ENCODE data around the gene HSPA12A.

The HSPA12A gene

DNA sequence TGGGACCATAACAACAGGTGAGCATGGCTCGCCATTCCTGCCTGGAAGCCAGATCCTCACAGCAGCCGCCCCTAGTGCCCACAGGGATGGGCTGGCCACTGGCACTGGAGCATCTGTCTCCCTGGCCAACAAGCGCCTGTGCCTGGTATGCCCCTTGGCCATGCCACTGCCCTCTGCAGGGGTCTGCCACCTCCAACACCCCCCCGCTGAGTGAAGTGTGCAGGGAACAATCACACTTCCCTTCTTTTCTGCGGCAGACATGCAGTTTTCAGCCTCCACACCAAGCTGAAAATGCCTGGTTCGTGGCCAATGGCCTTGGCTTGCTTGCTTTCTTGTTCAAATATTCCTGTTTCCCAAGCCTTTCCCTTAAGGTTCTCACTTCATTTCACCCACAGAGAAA, 50.7 kb downstream of the HSPA12A start:
- no peak for DNase-seq (ENCODE audit: low spot score)

DNA sequence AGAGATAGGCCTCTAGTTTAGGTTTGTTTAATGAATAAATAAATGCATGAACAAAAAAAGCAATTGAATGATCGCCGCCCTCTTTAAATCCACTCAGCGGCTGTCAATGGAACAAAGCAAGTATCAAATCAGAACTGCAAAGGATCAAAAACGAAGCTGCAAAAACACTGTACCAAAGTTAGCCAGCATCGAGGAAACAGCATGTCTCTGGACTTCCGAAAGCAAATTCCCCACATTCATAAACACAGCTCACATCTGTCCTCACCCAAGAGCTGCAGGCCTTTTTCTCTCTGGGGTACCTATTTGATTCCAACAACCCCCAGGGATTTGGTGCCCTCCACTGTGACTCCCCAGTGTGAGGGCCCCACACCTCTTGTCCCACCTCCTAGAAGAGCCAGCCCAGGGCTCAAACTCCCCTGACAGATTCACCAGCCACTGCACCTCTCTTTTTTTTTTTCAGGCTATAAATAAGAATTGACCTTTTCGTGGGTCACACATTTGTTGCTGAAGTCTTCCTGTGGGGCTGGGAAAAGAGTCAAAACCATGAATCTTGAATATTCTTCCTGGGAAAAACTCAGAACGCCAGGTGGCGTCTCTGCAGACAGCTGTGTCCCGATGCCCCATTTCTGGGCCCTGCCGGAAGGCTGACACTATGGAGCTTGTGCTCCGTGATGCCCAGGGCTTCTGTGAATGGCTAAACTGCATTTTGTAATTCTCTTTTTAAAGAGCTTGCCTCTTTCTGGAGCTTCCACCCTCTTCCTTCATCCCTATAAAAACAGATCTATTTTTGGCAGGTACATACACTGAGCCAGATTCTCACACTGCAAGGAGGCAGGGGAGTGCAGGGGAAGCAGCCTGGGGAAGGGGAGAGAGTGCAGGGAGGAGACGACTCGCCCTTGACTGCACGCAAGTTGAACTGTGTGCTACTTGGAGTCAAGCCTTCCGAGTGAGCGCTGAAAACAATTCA, 51.7 kb downstream of the HSPA12A start:
- DNase-seq (ENCODE audit: low spot score) = peak; percentile 61

DNA sequence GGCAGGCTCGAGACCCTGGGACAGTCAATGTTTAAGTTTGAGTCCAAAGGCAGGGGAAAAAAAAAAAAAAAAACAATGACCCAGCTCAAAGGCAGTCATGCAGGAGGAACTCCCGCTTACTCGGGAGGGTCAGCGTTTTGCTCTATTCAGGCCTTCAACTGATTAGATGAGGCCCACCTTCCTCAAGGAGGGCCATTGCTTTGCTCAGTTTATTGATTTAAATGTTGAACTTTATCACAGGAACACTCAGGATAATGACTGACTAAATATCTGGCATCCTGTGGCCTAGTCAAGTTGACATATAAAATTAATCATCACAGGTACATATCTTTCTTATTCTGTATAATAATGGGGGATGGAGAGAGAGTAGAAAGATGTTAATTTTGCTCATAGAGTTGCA, 52.6 kb downstream of the HSPA12A start:
- DNase-seq (ENCODE audit: low spot score) = no peak

DNA sequence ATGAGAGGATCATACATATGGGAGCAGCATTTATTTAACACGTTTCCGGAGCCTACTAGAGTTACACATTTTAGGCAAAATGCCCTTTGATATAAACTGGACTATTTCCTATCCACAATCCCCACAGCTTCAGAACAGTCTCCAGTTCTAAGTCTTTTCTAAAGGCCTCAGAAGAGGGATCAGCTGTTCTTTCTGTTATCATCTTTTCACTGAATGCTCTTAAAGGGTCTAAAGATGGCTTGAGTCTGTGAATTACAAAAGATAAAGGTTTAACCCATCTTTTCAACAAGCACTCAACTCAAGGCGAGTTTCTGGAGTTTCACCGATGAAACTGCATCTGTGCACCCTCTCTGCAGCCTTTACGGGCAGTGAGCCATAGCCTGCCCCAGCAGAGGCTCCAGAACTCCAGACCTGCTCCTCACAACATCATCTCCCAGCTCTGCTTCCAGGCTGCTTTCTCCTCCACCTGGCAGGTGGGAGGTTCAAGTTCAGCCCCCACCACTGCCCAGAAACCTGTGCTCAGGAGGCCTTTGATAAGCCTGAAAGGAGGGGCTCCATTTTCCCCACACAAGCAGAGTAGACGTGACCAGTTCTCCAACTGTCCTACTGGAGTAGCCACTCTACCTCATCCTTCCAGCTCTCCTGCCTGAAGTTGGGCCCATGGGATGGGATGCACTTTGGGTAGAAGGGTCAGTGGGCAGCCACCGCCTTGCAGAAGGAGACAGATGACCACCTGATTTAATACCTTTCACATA, 53.4 kb downstream of the HSPA12A start:
- DNase-seq (ENCODE audit: low spot score) = no peak

DNA sequence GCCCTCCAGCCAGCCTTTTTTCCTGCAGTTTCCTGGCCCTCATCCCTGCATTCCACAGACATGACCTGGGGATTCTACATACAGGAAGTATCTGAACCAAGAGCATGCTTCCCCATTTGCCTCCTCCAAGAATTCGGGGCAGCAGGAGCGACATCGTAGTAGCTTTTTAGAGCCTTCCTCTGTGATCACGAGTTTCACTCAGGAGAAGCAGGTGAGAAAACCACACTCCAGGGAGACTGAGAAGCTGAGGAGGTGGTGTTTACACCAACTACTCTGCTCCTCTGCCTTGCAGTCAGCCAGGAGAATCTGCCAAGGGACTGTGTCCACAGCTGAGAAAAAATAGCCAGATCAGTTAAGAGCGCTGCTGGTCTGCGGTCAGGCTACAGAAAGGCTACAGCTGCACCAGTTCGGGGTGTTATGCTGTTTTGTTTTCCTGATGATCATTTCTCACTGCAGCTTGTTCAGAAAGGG, 54.1 kb downstream of the HSPA12A start:
- DNase-seq (ENCODE audit: low spot score) = peak; percentile 45

DNA sequence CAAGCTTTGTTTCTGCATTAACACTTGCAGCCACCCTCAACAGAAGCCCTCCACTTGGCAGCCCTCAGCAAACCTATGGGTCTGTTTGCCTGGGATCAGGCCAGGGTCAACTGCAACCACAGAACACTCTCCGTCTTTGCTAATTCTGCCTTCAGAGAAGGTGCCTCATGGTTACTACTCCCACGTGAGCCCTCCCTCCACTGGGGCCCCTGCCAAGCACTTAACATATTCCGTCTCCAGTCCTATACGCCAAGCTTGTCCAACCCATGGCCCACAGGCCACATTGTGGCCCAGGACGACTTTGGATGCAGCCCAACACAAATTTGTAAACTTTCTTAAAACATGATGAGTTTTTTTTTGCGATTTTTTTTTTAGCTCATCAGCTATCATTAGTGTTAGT, 54.7 kb downstream of the HSPA12A start:
- DNase-seq (ENCODE audit: low spot score) = no peak

DNA sequence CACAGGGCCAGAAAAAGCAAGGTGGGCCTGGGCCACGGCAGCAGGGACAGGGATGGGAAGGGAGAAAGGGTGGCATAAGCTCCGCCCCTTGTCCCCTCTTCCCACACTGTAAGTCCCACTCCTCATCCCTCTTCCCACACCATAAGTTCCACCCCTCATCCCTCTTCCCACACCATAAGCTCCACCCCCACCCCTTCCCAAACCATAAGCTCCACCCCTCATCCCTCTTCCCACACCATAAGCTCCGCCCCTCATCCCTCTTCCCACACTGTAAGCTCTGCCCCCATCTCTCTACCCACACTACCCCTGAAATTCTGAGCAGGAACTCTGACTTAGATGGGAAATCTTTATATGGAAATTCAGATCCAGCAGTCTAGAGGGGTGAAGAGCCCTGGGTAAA, 55.7 kb downstream of the HSPA12A start:
- no peak for DNase-seq (ENCODE audit: low spot score)

DNA sequence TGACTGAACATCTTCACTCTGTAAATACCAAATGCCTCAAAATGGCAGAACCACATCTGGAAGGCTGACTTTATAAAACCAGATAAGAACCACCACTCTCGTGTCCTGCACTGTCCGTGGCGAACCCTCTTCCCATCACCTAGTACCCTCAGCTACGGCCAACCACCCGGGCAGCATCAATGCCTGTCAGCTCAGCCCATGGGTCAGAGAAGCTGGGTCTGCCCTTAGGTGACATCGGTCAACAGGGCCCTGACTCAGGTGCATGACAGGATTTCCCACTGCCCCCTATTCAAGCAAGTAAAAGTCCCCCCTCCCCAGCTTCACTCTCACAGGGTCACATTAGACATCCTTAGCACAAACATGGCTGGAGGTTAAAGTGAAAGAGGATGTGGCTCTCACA, 56.6 kb downstream of the HSPA12A start:
- DNase-seq (ENCODE audit: low spot score) = no peak

DNA sequence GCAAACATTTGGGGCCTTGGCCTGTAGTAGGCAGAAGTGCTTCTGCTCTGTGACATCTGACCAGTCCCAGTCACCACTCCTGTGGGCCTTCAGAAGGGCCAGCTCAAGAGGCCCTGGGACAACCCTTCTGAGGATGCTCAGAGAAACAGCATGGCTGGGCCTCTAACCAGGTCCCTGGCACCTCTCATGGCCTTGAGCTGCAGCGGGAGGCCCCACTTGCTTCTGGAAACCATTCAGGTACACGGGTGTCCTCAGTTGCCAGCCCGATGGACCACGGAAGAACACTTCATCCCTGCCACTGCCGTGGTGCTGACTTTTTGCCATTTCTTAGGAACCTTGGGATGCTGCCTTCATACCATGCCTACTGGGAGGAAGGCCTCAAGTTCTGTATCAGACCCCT, 57.6 kb downstream of the HSPA12A start:
- DNase-seq (ENCODE audit: low spot score) = no peak

DNA sequence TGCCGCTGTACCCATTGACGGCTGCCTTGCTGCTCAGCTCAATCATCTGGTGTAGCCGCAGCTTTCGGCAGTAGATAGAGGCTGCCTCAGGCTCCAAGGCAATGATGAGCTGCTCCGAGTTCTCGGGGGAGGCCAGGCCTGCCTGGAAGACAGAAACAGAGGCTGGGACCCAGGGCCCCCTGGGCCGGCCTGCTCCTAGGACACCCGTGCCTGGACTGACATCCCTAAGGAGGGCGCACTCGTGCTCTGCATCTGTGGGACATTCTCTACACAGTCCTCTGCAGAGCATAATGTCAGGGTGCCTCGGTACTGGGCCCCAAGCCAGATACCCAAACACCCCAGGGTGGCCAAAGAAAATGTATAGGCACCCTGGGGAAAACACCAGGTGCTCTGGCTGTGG, 58.5 kb downstream of the HSPA12A start:
- no peak for DNase-seq (ENCODE audit: low spot score)

DNA sequence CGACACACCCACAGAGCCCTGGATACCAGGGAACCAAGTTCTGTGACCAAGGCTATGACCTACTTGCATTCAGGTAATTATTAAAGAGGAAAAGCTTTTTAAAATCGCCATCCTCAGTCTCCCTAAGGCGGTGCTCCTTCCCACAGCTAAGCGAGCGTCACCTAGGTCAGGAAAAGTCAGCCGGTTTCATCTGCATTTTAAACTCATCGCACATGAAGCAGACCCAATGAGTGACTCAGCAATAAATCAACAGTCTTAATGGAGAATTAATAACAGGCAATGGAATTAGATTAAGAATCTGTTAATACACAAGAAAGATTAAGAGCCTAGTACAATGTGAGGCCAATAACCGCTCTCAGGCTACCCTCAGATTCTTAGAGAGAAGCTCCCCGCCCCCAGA, 59.2 kb downstream of the HSPA12A start:
- no peak for DNase-seq (ENCODE audit: low spot score)

DNA sequence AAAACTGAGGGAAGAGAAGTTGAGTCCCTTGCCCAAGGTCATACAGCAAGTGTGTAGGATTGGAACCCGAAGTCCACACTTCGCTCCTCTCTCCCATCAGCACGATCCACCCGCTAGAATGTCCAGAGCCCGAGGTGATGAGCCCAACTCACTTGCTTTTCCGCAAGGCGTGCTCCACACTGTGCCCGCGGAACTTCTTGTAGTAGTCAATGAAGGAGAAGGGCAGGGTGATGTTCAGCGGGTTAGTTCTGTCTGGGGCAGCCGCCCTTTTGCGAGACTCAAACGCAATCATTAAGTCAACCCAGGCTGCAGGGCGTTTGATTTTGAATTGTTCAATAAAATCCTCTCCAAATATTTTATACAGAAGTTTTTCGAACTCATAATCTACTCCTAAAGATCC, 63.0 kb downstream of the HSPA12A start:
- DNase-seq (ENCODE audit: low spot score) = no peak

DNA sequence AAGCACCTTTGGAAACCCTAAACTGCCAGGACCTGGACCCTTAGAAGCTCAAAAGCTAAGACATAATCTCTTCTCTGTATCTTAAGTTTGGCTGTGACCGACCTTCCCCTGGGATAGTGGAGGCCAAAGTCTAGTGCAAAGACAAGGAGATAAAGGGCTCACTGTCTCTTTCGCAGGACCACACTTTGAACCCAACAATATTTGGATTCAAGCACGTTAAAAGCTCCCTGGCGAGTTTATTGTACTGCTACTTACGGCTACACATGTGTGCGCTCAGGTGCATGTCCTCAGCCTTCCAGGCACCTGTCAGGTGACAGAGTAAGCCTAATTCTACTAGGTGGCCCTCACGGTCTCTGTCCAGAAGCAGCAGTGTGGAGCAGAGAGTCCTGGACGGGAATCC, 65.7 kb downstream of the HSPA12A start:
- no peak for DNase-seq (ENCODE audit: low spot score)

DNA sequence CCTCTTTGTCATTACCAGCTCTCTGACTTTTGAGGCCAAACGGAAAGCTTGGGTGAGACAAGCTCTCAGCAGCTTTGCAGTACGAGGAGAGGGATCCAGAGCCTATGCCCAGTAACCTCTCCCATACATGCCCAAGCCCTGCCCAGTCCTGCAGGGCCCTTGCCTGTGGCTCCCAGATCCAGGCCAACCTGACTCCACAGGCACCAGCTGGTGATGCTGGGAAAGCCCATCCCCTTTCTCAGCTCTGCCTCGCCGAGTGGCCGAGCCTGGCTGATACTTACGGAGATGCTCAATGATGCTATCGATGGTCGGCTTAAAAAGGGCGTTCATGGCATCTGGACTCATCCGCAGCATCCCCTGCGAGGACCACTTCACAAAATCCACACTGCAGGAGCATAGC, 66.2 kb downstream of the HSPA12A start:
- no peak for DNase-seq (ENCODE audit: low spot score)

DNA sequence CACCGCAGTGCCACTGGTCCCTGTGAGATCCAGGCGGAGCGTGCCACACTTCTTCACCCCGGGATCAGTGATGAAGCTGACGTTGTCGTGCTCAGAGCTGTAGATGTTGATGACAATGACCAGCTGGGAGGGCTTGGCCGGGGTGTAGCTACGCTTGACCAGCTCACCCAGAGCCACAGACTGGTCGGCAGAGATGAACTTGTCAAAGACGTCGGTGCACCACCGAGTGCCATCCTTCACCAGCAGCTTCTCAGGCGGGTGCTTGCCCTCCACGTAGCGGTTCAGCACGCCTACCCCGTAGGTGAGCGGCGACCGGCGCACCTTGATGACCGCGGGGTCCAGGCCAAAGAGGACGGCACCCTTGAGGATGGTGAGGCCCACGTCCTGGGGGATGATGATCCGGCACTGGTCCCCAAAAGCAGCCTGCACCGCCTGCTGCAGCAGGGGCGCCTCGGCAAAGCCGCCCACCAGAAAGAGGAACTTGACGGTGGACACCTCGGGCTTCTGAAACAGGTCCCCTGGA, 67.4 kb downstream of the HSPA12A start:
- DNase-seq (ENCODE audit: low spot score) = no peak

DNA sequence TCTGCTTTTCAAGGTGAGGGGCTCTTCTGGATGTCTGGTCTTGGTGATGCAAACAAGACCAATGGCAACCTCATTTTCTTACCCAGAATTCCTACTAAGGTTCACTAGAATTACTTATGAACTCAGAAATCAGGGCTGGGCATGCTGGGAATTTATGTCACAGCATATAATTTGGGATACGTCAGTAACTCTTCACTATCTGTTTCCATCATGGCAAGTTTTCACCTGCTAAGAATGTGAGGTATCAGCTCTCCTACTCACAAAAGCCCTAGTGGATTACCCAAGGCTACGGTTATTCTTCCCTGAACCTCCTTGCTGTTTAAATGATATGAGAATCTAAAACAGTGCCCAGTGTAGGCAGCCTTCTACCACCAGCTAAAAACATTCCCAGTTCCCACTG, 68.5 kb downstream of the HSPA12A start:
- DNase-seq (ENCODE audit: low spot score) = no peak

DNA sequence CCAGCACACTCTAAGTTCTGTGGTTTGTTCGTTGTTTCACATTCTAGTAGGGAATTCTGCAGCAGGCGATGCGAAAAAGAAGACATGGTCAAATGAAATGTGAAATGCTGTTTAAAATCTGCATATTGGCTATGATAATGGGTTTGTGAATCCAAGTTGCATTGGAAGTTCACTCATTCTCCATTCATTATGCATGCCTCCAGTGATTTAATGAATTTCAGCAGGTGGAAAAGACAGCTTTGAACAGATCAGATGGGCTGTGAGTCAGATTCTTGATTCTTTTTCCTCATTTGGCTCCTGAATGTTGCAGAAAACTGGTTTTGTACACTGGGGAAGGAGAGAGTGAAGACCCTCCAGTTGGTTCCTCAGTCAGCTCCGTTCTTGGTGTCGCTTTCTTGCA, 69.5 kb downstream of the HSPA12A start:
- DNase-seq (ENCODE audit: low spot score) = peak; percentile 31

DNA sequence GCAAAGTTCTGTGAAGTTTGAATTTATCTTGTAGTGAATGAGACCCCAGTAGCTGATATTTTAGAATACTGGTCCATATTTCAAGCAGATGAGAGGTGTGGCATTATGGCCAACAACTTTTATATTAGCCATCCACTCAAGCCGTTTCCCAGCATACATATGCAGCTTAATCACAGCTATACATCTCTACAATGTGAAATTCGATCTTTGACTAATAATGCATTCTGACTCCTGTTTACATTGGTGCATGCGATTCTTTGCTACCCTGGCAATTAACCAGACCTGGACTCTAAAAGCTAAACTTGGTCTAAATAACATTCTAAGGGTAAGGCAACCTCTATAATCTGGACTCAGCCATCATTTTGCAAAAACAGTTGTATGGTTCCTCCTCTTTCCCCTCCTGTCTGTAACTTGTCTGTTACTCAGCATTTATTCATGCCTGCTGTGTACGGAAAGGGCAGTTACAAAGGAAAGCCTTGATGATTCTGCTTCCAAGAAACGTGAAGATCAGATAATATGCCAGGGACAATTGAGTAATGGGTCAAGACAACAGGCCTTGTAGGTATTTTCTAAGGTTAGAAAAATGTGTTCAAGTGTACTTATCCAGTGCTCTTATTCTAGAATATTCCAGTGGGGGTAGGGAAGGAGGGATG, 71.0 kb downstream of the HSPA12A start:
- no peak for DNase-seq (ENCODE audit: low spot score)

DNA sequence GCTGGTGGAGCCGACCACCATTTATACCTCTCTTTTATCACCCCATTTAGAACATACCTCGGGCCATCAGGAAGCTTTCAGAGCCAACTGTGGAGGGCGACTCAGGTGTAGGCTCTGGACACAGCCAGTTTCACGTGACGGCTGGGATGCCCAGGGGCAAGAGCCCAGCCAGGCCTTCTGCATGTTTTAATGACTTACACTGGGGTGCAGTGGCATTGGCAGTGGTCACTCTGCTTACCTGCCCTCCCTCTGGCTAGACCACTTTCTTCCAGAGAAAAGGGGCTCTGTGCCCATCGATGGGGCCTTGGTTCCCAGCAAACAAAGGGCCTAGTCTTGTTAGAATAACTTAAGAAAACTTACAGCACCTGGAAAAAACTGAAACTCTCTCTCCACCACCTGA, 71.7 kb downstream of the HSPA12A start:
- DNase-seq (ENCODE audit: low spot score) = no peak

DNA sequence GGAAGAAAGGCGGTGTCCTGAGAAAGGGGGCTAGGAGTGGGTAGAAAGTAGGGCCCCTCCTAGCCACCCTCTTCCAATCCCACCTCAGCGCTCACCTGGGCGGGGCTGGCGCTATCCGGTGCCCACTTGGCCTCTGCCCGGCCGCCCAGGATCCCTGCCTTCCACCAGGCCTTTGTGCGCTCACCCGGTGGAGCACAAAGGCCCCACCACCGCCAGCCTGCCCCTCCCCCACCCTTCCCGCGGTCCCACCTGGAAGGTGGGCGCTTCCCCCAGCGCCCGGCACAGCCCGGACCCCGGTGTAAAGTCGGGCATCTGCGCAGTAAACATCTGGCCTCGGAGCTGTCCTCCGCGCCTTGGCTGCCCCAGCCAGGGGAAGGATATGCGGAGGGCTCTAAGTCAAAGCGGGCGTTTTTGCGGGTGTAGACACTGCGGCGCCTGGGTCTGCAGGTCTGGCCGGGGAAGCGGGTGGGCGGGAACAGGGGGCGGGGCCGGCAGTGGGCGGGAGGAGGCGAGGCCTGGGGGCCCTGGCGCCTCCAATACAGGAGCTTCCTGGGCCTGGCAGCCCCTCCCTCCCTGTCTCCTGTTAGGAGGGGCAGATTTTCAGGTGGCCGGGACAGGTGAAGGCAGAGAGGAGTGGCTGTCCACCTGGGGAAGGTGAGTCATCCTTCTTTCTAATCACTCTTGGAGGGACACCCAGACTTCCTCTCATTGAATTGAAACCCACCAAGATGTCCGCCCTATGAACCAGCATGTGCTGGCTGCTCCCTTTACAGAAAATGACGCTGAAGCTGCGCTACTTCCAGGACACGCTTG, 72.3 kb downstream of the HSPA12A start:
- DNase-seq (ENCODE audit: low spot score) = no peak

DNA sequence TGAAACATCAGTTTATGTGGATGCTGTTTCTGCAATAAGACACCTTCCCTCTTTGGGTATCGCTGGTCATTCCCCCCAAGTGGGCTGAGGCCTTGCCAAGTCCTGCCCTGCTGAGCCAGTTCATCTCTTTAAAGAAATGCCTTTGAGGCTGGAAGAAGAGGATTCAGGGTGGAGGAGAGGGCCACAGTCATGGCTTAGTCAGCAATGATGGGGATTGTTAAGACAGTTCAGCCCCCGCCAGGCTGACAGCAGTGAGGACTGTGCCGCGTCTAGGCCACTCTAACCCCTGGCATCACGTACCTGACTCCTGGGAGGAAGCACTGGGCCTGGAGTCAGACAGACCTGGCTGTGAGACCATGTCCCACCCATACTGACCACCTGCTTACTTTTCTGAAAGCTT, 73.3 kb downstream of the HSPA12A start:
- DNase-seq (ENCODE audit: low spot score) = no peak

DNA sequence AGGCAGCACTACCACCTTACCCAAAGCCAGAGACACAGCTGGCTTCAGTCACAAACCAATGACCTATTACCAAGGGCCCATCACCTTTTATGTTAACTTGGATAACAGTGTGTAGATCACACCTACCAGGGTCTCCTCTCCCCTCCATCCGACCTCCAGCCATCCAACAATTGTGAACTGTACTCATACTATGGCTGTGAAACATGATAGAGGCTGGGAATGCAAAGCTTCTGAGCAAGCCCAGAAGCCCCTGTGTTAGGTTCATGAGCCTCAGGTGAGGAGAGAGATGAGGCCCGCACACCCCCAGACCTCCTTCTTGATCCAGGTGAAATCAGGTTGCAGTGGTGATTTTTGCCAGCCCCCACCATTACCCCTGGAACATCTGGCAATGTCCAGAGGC, 73.9 kb downstream of the HSPA12A start:
- no peak for DNase-seq (ENCODE audit: low spot score)
